SK-N-SH (cell line): ENCODE results near the gene ARMC7. TPM values are rescaled to one million over a fixed set of nuclear protein-coding genes. Genes with fewer than 3 reads are reported as not detected.

Experiments used
- CTCF ChIA-PET: fragments of 300-600, 350-600 bp; formaldehyde crosslinking; extraction: SDS; loops from one replicate; lab custom pipeline; 2021; lab: Yijun Ruan, JAX
- POLR2A ChIA-PET: fragments of 350-600 bp; sonication (Branson Sonifier 250); formaldehyde crosslinking; extraction: SDS; loops from one replicate; lab custom pipeline; 2020; ENCODE audit warnings: antibody characterized with exemption, inconsistent platforms; lab: Yijun Ruan, JAX
- DNase-seq: peaks from one replicate; pipeline ENCODE4 v3.0.0; 2012
- H2AFZ ChIP-seq: fragments of 200-600 bp; sonication (generic); 2 replicates; pipeline ENCODE4 v1.8.1; 2016; ENCODE audit warnings: antibody characterized with exemption, mild to moderate bottlenecking, low read depth
- H3F3A ChIP-seq: fragments of 200-600 bp; sonication (generic); replicated peaks from 2 replicates; pipeline ENCODE3; 2016; ENCODE audit warnings: antibody characterized with exemption, mild to moderate bottlenecking; ENCODE audit not compliant: insufficient read depth
- H3K27ac ChIP-seq, 2 experiments: fragments of 200-500 bp in 1 of 2; fragments of 200-600 bp in 1 of 2; sonication (Bioruptor generic) in 1 of 2; sonication (generic), shearing (Covaris generic) in 1 of 2; 2 replicates each; pipeline versions ENCODE4 v1.5.1 to v1.6.1; 2014 to 2016; ENCODE audit warnings: low read depth in 2 of 2, inconsistent platforms in 1 of 2, low read length in 1 of 2, mild to moderate bottlenecking in 1 of 2, mixed read lengths in 1 of 2
- H3K27me3 ChIP-seq: fragments of 200-600 bp; sonication (generic), shearing (Covaris generic); 2 replicates; pipeline ENCODE4 v1.6.1; 2016; ENCODE audit warnings: mixed run types; ENCODE audit not compliant: insufficient read depth
- H3K36me3 ChIP-seq, 2 experiments: fragments of 200-500 bp in 1 of 2; fragments of 200-600 bp in 1 of 2; sonication (Bioruptor generic) in 1 of 2; sonication (generic) in 1 of 2; replicated peaks in 1 of 2; 2 replicates each; pipeline versions ENCODE3 to v1.5.1; 2014 to 2016; ENCODE audit warnings: low read length in 1 of 2, mild to moderate bottlenecking in 1 of 2; ENCODE audit not compliant: insufficient read depth in 2 of 2, control insufficient read depth in 1 of 2
- H3K4me1 ChIP-seq, 2 experiments: fragments of 200-500 bp in 1 of 2; fragments of 200-600 bp in 1 of 2; sonication (Bioruptor generic) in 1 of 2; sonication (generic), shearing (Covaris generic) in 1 of 2; 2 replicates each; pipeline versions ENCODE4 v1.5.1 to v1.6.1; 2014 to 2016; ENCODE audit warnings: low read depth in 1 of 2, low read length in 1 of 2, mixed run types in 1 of 2; ENCODE audit not compliant: insufficient read depth in 2 of 2, control insufficient read depth in 1 of 2
- H3K4me2 ChIP-seq: fragments of 200-600 bp; sonication (generic), shearing (Covaris generic); 2 replicates; pipeline ENCODE4 v1.6.1; 2017; ENCODE audit warnings: mixed run types
- H3K4me3 ChIP-seq, 2 experiments: fragments of 200-500 bp in 1 of 2; fragments of 200-600 bp in 1 of 2; sonication (Bioruptor generic) in 1 of 2; sonication (generic), shearing (Covaris generic) in 1 of 2; 2 replicates each; pipeline versions ENCODE4 v1.5.1 to v1.8.1; 2014 to 2016; ENCODE audit warnings: low read depth in 2 of 2, inconsistent platforms in 1 of 2, low read length in 1 of 2, mild to moderate bottlenecking in 1 of 2, mixed read lengths in 1 of 2, moderate library complexity in 1 of 2
- H3K79me2 ChIP-seq: fragments of 200-600 bp; sonication (generic); 2 replicates; pipeline ENCODE4 v1.8.1; 2017; ENCODE audit warnings: mild to moderate bottlenecking; ENCODE audit not compliant: insufficient read depth
- H3K9ac ChIP-seq: fragments of 200-600 bp; sonication (generic); 2 replicates; pipeline ENCODE4 v1.6.1; 2017; ENCODE audit warnings: mixed run types
- H3K9me2 ChIP-seq: fragments of 200-600 bp; sonication (generic); 2 replicates; pipeline ENCODE4 v1.6.1; 2017; ENCODE audit warnings: mixed run types
- H3K9me3 ChIP-seq: fragments of 200-600 bp; sonication (generic); 2 replicates; pipeline ENCODE4 v1.6.1; 2017; ENCODE audit warnings: mixed run types, mild to moderate bottlenecking, moderate library complexity
- H4K20me1 ChIP-seq: fragments of 200-600 bp; sonication (generic); 2 replicates; pipeline ENCODE4 v1.6.1; 2017; ENCODE audit warnings: mild to moderate bottlenecking, mixed run types; ENCODE audit not compliant: insufficient read depth
- CHD2 ChIP-seq: fragments of 150-350 bp; IDR thresholded peaks from 2 replicates; pipeline ENCODE4 v1.6.1; 2018; ENCODE audit warnings: low read length; ENCODE audit not compliant: partially characterized antibody
- CTCF ChIP-seq: fragments of 200-600 bp; sonication (generic); IDR thresholded peaks from 2 replicates; pipeline ENCODE4 v1.6.1; 2017; ENCODE audit warnings: antibody characterized with exemption, mild to moderate bottlenecking, moderate library complexity
- EZH2phosphoT487 ChIP-seq: fragments of 200-600 bp; sonication (generic); IDR thresholded peaks from 2 replicates; pipeline ENCODE4 v1.6.1; 2017; ENCODE audit warnings: low read depth, mixed run types, mild to moderate bottlenecking, antibody characterized with exemption, moderate library complexity, borderline replicate concordance
- GABPA ChIP-seq: IDR thresholded peaks from 2 replicates; pipeline ENCODE4 v1.4.0; 2012; ENCODE audit warnings: low read depth, mild to moderate bottlenecking
- IRF3 ChIP-seq: fragments of 150-350 bp; IDR thresholded peaks from 2 replicates; pipeline ENCODE4 v1.6.1; 2016; ENCODE audit warnings: mild to moderate bottlenecking, low read depth, low read length
- MAX ChIP-seq: IDR thresholded peaks from 2 replicates; pipeline ENCODE4 v1.4.0; 2012; ENCODE audit warnings: low read depth
- NFIC ChIP-seq: IDR thresholded peaks from 2 replicates; pipeline ENCODE4 v1.4.0; 2012; ENCODE audit warnings: borderline replicate concordance
- SIN3A ChIP-seq: IDR thresholded peaks from 2 replicates; pipeline ENCODE4 v1.6.1; 2012; ENCODE audit warnings: low read depth, mild to moderate bottlenecking, low read length, moderate library complexity, borderline replicate concordance
- TCF12 ChIP-seq: IDR thresholded peaks from 2 replicates; pipeline ENCODE4 v1.4.0; 2012
- USF1 ChIP-seq: IDR thresholded peaks from 2 replicates; pipeline ENCODE4 v1.4.0; 2012; ENCODE audit warnings: low read depth, borderline replicate concordance
- WGBS: methylation state at CpG from one replicate; pipeline ENCODE4 v1.1.6; 2017; ENCODE audit warnings: low lambda C conversion rate; 5-methylcytosine and 5-hydroxymethylcytosine counted together
- polyA plus RNA-seq, 3 experiments: library from polyadenylated mRNA; depleted of rRNA; stranded (reverse); fragments of >200 nt; gene quantifications; 2 replicates each; pipeline ENCODE4 v1.2.3, GENCODE V29; 2012

ARMC7 gene
- polyA plus RNA-seq, 1 of the 3 experiments (the other 2 are of a cell fraction): 10.8 TPM

DNA sequence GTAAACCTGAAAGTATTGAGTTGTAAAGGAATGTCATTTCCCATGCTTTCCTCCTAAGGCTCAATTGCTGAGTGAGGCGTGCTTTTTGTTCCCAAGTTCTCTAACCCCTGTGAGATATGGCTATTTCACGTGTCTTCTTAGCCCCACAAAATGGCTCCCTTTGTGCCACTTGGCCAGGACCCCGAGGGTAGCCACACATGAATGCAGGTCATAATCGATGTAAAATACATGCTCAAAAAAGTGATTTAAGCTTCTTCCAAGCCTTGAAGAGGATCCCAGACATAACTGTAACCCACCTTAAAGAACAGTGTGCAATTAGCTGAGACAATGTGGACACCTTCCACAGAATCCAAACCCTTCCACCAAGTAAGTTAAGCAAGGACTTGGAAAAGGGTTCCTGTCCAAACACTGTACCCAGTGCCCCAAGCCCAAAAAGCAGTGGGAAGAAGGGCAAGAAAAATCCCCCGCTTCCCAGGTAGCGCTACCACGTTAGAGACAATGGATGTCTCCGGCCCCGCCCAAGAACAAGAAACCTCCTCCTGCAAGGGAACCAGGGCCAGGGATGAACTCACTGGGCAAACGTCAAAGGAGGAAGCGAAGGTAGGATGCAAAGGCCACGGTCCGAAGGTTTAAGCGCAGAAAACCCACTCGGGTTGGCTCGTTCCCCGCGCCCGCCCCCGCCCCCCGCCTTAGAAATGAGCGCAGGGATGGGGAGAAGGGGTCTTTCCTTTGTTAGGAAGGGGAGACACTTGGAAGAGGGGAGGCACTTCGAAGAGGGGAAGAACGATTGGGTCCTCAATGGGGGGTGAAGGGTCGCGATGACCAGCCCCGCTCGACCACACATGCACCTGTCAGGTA is 43.4 kb downstream of the ARMC7 start (continued):
- no peak for TF ChIP-seq CTCF
- no peak for TF ChIP-seq EZH2phosphoT487
- TF ChIP-seq CHD2: no peak
- TF ChIP-seq TCF12: no peak
- no peak for TF ChIP-seq IRF3
- no peak for TF ChIP-seq USF1

GRCh38 chr17:75153780-75154194 is 44.0 kb downstream of the ARMC7 start:
- no peak for DNase-seq
- POLR2A ChIA-PET: interaction anchor here (0.6 to 1.9 kb wide), 4 partner anchors 9 to 109 kb away, joined by 3 to 14 read pairs (median 8); partner anchors contain the start of genes ARMC7 and NT5C
- Histone ChIP-seq H3K4me2 (peak overlapping the region; percentile 81), H3K9me2 (no peaks in the 10 kb centered on the region), H3K4me1 (peaks cover 5% of the 10 kb centered on the region in 2 experiments; a peak in 3 of 4 replicates), H3K27ac (peak overlapping the region; percentile 53 to 85), H3K9me3 (no peaks in the 10 kb centered on the region), H4K20me1 (peaks cover 21% of the 10 kb centered on the region; the same call in 1 of the 2 replicates), H3K79me2 (peaks cover 61% of the 10 kb centered on the region), H3K36me3 (peaks cover under 1 to 18% of the 10 kb centered on the region in 2 experiments), H3K27me3 (no peaks in the 10 kb centered on the region), H3K9ac (peak overlapping the region; percentile 75), H2AFZ (no peak overlapping the region), H3F3A (peaks cover 16% of the 10 kb centered on the region), H3K4me3 (peak overlapping the region; percentile 73 to 77)
- WGBS: under 1% methylated on average over 15 of the region's 35 CpGs
- CTCF ChIA-PET: interaction anchor here (1.1 to 1.9 kb wide), 4 partner anchors 9 to 48 kb away, joined by 3 to 8 read pairs (median 5); partner anchors contain the start of gene NT5C
- TF ChIP-seq NFIC (no peak), SIN3A (peak; percentile 68; the same call in 1 of the 2 replicates), MAX (peak; percentile 26; the same call in 1 of the 2 replicates), GABPA (no peak)
